ENCODE data around the gene RRAD. TPM values are rescaled to one million over a fixed set of nuclear protein-coding genes. Genes with fewer than 3 reads are reported as not detected.

Gene RRAD
- total RNA-seq, 2 donors from 2014 or later = 2.1 to 6.5 TPM

GRCh38 chr16:66932076-66932475 lies 6.7 kb upstream of the RRAD start:
- ATAC-seq (replicated peaks) = no peak
- no peaks in the 10 kb centered on the region for H3K9me3 Mint-ChIP-seq
- H3K4me3 Mint-ChIP-seq = peak overlapping the region; percentile 98
- peaks cover 32% of the 10 kb centered on the region for H3K4me1 Mint-ChIP-seq
- peak overlapping the region; percentile 98 for H3K27ac Mint-ChIP-seq
- no peaks in the 10 kb centered on the region for H3K27me3 Mint-ChIP-seq
- peaks cover 66% of the 10 kb centered on the region for H3K36me3 Mint-ChIP-seq (ENCODE audit: low read depth)

GRCh38 chr16:66931665-66932064 lies 6.3 kb upstream of the RRAD start:
- H3K27ac Mint-ChIP-seq = no peak overlapping the region
- peaks cover 62% of the 10 kb centered on the region for H3K36me3 Mint-ChIP-seq (ENCODE audit: low read depth)
- H3K4me3 Mint-ChIP-seq = peak overlapping the region; percentile 98
- no peak for ATAC-seq (replicated peaks)
- H3K9me3 Mint-ChIP-seq = no peaks in the 10 kb centered on the region
- peaks cover 30% of the 10 kb centered on the region for H3K4me1 Mint-ChIP-seq
- no peaks in the 10 kb centered on the region for H3K27me3 Mint-ChIP-seq

GRCh38 chr16:66930189-66930588 lies 4.9 kb upstream of the RRAD start:
- no peak overlapping the region for H3K27ac Mint-ChIP-seq
- no peaks in the 10 kb centered on the region for H3K27me3 Mint-ChIP-seq
- H3K9me3 Mint-ChIP-seq = no peaks in the 10 kb centered on the region

GRCh38 chr16:66928702-66929388 lies 3.5 kb upstream of the RRAD start:
- H3K36me3 Mint-ChIP-seq (ENCODE audit: low read depth) = peaks cover 39% of the 10 kb centered on the region
- no peaks in the 10 kb centered on the region for H3K9me3 Mint-ChIP-seq
- peak overlapping the region; percentile 84 for H3K27ac Mint-ChIP-seq
- no peak overlapping the region for H3K4me3 Mint-ChIP-seq
- H3K27me3 Mint-ChIP-seq = peaks cover 2% of the 10 kb centered on the region
- peaks cover 23% of the 10 kb centered on the region for H3K4me1 Mint-ChIP-seq
- ATAC-seq (replicated peaks) = peak; percentile 49

More at GRCh38 chr16:66930189-66930588, 4.9 kb upstream of the RRAD start:
- ATAC-seq (replicated peaks) = no peak
- no peak overlapping the region for H3K4me3 Mint-ChIP-seq
- peaks cover 53% of the 10 kb centered on the region for H3K36me3 Mint-ChIP-seq (ENCODE audit: low read depth)
- H3K4me1 Mint-ChIP-seq = peaks cover 24% of the 10 kb centered on the region

- Mint-ChIP-seq H3K9me3 (no peaks in the 10 kb centered on the region), H3K4me1 (peaks cover 16% of the 10 kb centered on the region), H3K27ac (peak overlapping the region; percentile 84), H3K27me3 (peaks cover 9% of the 10 kb centered on the region), H3K4me3 (peak overlapping the region; percentile 25), H3K36me3 (ENCODE audit: low read depth) (peaks cover 32% of the 10 kb centered on the region)
- ATAC-seq (replicated peaks) = peak; percentile 67
Measured at GRCh38 chr16:66927918-66928649, 2.7 kb upstream of the RRAD start.

- peaks cover 10% of the 10 kb centered on the region for H3K27me3 Mint-ChIP-seq
- H3K36me3 Mint-ChIP-seq (ENCODE audit: low read depth) = peaks cover 21% of the 10 kb centered on the region
- peaks cover 5% of the 10 kb centered on the region for H3K4me1 Mint-ChIP-seq
- H3K4me3 Mint-ChIP-seq = no peak overlapping the region
- H3K9me3 Mint-ChIP-seq = no peaks in the 10 kb centered on the region
- no peak for ATAC-seq (replicated peaks)
- no peak overlapping the region for H3K27ac Mint-ChIP-seq
Measured at GRCh38 chr16:66926961-66927436, 1.7 kb upstream of the RRAD start.

- Mint-ChIP-seq H3K9me3 (no peaks in the 10 kb centered on the region), H3K27me3 (peaks cover 12% of the 10 kb centered on the region), H3K36me3 (ENCODE audit: low read depth) (peaks cover 14% of the 10 kb centered on the region), H3K4me1 (peaks cover 5% of the 10 kb centered on the region), H3K4me3 (peak overlapping the region; percentile 62), H3K27ac (peak overlapping the region; percentile 65)
- no peak for ATAC-seq (replicated peaks)
Measured at GRCh38 chr16:66926171-66926947, 1.0 kb upstream of the RRAD start.

GRCh38 chr16:66924527-66925321 lies 611 bp downstream of the RRAD start:
- H3K27me3 Mint-ChIP-seq = peaks cover 17% of the 10 kb centered on the region
- H3K4me1 Mint-ChIP-seq = peaks cover 5% of the 10 kb centered on the region
- H3K36me3 Mint-ChIP-seq (ENCODE audit: low read depth) = peaks cover 3% of the 10 kb centered on the region
- peak; percentile 73 for ATAC-seq (replicated peaks)
- H3K27ac Mint-ChIP-seq = no peak overlapping the region
- H3K9me3 Mint-ChIP-seq = no peaks in the 10 kb centered on the region
- peak overlapping the region; percentile 16 for H3K4me3 Mint-ChIP-seq

GRCh38 chr16:66923866-66924265 lies 1.5 kb downstream of the RRAD start:
- peak overlapping the region; percentile 16 for H3K4me3 Mint-ChIP-seq
- no peaks in the 10 kb centered on the region for H3K36me3 Mint-ChIP-seq (ENCODE audit: low read depth)
- peaks cover 5% of the 10 kb centered on the region for H3K4me1 Mint-ChIP-seq
- H3K9me3 Mint-ChIP-seq = no peaks in the 10 kb centered on the region
- H3K27ac Mint-ChIP-seq = no peak overlapping the region
- peaks cover 21% of the 10 kb centered on the region for H3K27me3 Mint-ChIP-seq
- ATAC-seq (replicated peaks) = no peak

- Mint-ChIP-seq H3K36me3 (ENCODE audit: low read depth) (no peaks in the 10 kb centered on the region), H3K4me3 (no peak overlapping the region), H3K4me1 (peaks cover 5% of the 10 kb centered on the region), H3K27me3 (peaks cover 21% of the 10 kb centered on the region), H3K27ac (no peak overlapping the region), H3K9me3 (no peaks in the 10 kb centered on the region)
- no peak for ATAC-seq (replicated peaks)
Measured at GRCh38 chr16:66923247-66923731, 2.0 kb downstream of the RRAD start.

GRCh38 chr16:66921729-66922450 lies 3.4 kb downstream of the RRAD start:
- ATAC-seq (replicated peaks) = no peak
- Mint-ChIP-seq H3K36me3 (ENCODE audit: low read depth) (no peaks in the 10 kb centered on the region), H3K4me3 (no peak overlapping the region), H3K27me3 (peaks cover 21% of the 10 kb centered on the region), H3K9me3 (no peaks in the 10 kb centered on the region), H3K27ac (no peak overlapping the region), H3K4me1 (no peaks in the 10 kb centered on the region)

GRCh38 chr16:66920924-66921680 lies 4.2 kb downstream of the RRAD start:
- H3K9me3 Mint-ChIP-seq = no peaks in the 10 kb centered on the region
- no peaks in the 10 kb centered on the region for H3K4me1 Mint-ChIP-seq
- no peak overlapping the region for H3K27ac Mint-ChIP-seq
- ATAC-seq (replicated peaks) = no peak
- H3K36me3 Mint-ChIP-seq (ENCODE audit: low read depth) = no peaks in the 10 kb centered on the region
- no peak overlapping the region for H3K4me3 Mint-ChIP-seq
- peaks cover 21% of the 10 kb centered on the region for H3K27me3 Mint-ChIP-seq

- no peaks in the 10 kb centered on the region for H3K36me3 Mint-ChIP-seq (ENCODE audit: low read depth)
- no peaks in the 10 kb centered on the region for H3K9me3 Mint-ChIP-seq
- H3K4me1 Mint-ChIP-seq = no peaks in the 10 kb centered on the region
- ATAC-seq (replicated peaks) = no peak
- no peak overlapping the region for H3K4me3 Mint-ChIP-seq
- peaks cover 21% of the 10 kb centered on the region for H3K27me3 Mint-ChIP-seq
- H3K27ac Mint-ChIP-seq = no peak overlapping the region
Measured at GRCh38 chr16:66920299-66920590, 5.1 kb downstream of the RRAD start.

Data from activated T-helper 17 cell treated with anti-CD3 and anti-CD28 coated beads, Interleukin-2, amount 50 U/mL, for 72 hours (primary cell).